HG03280 (cell line): ENCODE measurements around the gene GPLD1.
A peak's percentile ranks its signal among the peaks of the same experiment; 100 is the strongest.
"Not testable (repeated sequence)": the region's sequence is repeated elsewhere in the genome, so short reads cannot be mapped to it uniquely, and the experiment has no call there.

Experiments
- ATAC-seq: cut with Tn5 transposase; IDR thresholded peaks from one replicate; pipeline ENCODE4 v1.9.1; 2021; ENCODE audit warnings: mild to moderate bottlenecking, moderate library complexity; ENCODE audit not compliant: unreplicated experiment

The GPLD1 gene

DNA sequence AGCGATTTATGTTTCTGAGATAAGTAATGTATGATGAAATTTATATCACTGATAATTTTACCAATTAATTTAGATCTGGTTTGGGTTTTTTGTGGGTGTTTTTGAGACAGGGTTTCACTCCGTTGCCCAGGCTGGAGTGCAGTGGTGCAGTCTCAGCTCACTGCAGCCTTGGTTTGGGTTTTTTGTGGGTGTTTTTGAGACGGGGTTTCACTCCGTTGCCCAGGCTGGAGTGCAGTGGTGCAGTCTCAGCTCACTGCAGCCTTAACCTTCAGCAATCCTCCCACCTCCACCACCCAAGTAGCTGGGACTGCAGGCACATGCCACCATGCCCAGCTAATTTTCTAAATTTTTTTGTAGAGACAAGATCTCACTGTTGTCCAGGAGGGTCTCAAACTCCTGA, 73.6 kb downstream of the GPLD1 start:
- no peak for ATAC-seq

DNA sequence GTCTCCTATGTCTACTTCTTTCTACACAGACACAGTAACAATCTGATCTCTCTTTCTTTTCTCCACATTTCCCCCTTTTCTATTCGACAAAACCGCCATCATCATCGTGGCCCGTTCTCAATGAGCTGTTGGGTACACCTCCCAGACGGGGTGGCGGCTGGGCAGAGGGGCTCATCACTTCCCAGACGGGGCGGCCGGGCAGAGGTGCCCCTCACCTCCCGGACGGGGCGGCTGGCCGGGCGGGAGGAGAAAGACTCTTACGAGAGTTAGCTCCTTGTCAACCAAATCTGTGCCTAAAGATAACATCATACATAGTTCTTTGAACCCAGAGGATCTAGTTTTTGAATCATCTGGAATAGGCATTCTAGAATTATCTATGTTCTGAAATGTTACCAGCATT, 74.8 kb downstream of the GPLD1 start:
- not testable (repeated sequence) for ATAC-seq

DNA sequence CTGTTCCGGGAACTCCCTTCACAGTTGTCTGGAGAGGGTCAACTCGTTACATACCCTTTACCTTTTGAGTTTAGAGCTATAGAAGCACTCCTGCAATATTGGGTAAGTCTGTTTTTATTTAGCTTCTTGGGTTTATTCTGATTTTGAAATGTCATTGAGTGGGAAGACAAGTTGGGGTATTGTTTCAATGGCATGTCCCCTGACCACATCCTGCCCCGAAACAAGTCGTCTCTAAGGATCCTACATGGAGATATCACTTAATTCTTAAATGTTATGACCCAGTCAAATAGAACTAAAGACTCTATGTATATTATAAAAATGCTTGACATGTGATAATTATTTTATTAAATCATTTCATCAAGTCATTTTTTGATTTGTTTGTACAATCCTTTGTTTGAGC, 77.1 kb downstream of the GPLD1 start:
- ATAC-seq = no peak

DNA sequence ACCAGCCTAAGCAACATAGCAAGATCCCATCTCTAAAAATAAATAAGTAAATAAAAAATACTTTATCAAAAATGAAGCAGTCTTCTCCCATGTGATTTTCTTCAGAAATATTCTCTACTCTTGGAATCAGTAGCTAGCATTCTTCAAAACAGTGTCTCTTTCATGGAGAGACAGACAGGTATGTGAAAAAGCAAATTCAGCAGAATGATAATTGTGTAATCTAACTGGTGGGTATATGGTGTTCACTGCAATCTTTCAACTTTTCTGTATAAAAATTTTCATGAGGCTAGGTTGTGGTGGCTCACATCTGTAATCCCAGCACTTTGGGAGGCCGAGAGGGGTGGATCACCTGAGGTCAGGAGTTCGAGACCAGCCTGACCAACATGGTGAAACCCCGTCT, 78.8 kb downstream of the GPLD1 start:
- no peak for ATAC-seq

DNA sequence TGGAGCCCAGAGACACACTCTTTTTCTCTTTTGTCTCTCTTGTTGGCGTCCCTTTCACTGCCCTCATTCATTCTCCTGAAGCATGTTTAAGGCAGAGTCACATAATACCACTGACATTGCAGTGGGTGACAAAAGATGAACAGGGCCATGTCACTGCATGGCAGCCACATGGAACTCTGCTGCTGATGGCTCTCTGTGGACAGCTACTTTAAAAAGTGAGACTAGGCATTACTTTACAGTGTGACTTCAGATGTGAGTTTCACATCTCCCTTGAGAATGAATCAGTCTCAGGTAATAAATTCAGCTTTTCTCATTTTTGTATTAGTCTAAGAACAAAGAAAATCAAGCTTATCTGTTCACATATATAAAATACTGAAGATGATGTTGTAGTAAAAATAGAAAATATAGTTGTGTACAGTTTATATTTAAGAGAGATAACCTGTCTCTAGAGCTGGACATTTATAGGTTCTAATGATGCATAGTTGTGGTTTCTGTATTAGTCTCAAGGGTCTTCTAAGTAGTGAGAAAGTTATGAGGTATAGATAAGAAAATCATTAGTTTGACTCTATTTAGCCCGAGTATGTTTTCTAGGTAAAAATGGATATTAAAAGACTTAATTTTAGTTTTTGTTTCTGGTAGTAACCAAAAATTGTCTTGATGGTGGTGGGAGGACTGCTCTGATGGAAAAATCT, 80.5 kb downstream of the GPLD1 start:
- peak; percentile 94 for ATAC-seq

DNA sequence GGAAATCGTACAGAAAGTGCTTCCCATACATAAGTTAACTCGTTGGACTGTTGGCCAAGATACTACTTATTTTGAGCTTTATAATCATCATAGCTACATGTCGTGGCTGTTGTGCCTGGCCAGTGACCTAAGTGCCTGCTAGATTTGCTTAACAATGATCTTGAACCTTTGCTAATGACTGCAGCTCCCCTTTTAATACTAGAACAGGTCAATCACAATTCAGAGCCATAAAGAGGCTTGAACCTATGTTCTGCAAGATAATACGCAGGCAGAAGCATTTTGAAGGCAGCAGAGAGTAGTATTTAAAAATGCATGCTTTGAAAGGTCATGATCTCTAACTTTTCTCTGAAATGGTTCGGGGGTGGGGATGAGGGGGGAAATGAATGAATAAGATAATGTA, 84.1 kb downstream of the GPLD1 start:
- ATAC-seq = no peak

DNA sequence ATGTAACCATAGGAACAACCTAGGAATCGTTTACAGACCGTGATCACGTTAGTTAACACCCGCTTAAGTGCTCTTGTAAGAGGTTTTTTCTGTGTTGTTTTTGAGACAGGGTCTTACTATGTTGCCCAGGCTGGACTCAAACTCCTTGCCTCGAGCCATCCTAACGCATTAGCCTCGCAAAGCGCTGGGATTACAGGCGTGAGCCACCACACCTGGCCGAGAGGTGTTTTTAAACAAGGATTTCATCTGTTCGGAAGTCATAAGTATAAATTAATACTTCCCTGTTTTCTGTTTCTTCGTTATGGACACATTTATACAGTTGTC, 85.9 kb downstream of the GPLD1 start:
- no peak for ATAC-seq

DNA sequence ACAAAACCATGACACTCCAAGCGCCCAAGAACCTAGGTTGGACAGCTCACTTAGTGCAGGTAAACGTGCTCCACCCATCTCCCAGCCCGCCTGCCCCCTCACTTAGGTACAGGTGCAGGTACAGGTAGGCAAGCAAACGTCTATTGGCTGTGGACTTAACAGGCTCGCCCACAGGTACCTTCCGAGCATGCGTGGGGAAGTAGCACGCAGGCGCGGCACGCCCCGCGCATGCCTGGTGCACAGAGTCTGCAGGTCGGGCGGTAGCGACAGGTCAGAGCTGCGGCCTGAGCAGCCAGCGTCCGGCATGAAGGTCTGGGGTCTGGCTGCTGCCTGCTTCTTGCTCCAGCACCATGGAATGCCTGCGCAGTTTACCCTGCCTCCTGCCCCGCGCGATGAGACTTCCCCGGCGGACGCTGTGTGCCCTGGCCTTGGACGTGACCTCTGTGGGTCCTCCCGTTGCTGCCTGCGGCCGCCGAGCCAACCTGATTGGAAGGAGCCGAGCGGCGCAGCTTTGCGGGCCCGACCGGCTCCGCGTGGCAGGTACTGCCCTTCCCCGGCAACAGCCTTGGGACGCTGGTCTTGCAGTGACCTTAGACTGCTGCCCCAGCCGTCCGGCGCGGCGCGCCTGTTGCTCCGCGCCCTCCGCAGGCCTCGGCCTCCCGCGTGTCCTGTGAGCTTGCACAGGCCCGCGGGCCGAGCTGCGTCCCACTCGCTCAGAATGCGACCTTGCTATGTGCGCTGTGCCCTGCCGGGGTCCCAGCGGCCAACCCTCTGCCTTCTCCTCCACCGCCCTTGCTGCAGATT, 86.5 kb downstream of the GPLD1 start, which contains the start of gene MRS2:
TSS of gene MRS2 (plus strand) at position 240 of the 804 bp plus-strand sequence. CDS start at position 351, 111 bp downstream.
- ATAC-seq = peak; percentile 93

DNA sequence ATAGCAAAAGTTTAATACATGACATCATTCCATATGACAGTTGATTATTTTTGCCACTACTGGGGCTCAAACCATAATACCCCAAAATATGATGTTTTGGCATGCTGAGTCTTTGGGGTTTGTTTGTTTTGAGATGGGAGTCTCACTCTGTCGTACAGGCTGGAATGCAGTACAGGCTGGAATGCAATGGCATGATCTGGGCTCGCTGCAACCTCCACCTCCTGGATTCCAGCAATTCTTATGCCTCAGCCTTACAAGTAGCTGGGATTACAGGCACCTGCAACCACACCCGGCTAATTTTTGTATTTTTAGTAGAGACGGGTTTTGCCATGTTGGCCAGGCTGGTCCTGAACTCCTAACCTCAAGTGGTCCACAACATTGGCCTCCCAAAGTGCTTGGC, 87.9 kb downstream of the GPLD1 start:
- ATAC-seq = no peak

DNA sequence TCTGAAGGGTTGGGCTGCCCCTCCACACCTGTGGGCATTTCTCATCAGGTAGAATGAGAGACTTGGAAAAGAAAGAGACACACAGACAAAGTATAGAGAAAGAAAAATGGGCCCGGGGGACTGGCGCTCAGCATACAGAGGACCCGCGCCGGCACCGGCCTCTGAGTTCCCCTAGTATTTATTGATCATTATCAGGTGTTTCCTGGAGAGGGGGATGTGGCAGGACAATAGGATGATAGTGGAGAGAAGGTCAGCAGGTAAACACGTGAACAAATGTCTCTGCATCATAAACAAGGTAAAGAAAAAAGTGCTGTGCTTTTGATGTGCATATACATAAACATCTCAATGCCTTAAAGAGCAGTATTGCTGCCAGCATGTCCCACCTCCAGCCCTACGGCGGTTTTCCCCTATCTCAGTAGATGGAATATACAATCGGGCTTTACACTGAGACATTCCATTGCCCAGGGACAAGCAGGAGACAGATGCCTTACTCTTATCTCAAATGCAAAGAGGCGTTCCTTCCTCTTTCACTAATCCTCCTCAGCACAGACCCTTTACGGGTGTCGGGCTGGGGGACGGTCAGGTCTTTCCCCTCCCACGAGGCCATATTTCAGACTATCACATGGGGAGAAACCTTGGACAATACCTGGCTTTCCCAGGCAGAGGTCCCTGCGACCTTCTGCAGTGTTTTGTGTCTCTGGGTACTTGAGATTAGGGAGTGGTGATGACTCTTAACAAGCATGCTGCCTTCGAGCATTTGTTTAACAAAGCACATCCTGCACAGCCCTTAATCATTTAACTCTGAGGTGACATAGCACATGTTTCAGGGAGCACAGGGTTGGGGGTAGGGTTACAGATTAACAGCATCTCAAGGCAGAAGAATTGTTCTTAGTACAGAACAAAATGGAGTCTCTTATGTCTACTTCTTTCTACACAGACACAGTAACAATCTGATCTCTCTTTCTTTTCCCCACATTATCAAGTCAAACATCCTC, 89.0 kb downstream of the GPLD1 start:
- ATAC-seq = not testable (repeated sequence)

DNA sequence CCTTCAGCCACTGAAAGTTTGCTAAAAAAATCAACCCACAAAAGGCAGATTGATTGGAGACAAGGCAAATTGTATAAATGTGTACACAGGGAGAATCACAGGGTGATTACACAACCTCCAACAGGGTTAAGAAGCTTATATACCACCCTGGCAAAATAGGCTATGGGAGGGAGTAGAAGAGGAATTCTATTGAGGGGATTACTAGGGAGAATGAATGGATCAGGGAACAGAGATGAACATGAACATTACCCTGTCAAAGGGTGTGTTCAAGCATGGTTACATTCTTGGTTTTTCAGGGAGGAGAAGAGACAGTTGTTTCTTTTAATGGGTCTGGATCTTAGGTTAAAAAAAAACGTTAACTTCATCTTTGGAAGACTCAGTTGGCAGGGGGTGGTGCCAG, 91.7 kb downstream of the GPLD1 start:
- no peak for ATAC-seq

DNA sequence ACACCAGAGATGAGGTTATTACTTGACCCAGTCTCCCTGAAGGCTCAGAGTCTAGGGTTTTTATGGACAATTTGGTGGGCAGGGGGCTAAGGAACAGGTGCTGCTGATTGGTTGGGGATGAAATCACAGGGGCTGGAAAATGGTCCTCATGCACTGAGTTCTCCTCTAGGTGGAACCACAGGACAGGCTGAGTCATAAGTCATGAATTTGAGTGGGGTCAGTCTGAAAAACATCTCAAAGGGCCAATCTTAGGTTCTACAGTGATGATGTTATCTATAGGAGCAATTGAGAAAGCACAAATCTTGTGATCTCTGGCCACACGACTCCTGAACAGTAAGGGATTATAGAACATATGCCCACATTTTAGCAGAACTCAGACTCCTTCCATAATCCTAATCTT, 92.6 kb downstream of the GPLD1 start:
- no peak for ATAC-seq

DNA sequence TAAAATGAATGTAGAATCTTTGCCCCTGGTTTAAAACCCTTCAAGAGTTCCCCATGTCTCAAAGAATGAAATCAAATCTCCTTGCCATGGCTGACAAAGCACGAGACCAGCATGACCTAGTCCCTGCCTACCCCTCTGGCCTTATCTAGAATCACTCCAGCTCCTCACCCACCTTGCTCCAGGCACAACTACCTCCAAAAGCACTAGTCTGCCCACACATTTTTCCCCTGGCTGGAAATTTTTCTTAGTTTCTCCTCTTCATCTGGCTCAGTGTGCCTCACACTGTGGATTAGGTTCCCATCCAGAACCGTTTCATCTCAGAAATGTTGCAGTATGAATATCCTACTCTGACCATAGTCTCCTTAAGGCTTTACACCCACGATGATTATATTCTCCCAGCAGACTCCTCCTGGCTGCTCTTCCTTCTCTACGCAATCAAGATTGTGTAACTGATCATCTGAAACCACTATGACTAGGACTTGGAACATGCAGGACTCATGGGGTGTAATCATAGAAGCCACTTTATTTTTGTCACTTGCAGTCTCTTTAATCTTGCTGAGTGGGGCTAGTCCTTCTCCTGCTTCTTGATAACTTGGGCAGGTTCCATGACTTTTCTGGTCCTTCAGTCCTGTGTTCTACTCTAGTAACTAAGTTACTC, 94.5 kb downstream of the GPLD1 start:
- ATAC-seq = no peak

DNA sequence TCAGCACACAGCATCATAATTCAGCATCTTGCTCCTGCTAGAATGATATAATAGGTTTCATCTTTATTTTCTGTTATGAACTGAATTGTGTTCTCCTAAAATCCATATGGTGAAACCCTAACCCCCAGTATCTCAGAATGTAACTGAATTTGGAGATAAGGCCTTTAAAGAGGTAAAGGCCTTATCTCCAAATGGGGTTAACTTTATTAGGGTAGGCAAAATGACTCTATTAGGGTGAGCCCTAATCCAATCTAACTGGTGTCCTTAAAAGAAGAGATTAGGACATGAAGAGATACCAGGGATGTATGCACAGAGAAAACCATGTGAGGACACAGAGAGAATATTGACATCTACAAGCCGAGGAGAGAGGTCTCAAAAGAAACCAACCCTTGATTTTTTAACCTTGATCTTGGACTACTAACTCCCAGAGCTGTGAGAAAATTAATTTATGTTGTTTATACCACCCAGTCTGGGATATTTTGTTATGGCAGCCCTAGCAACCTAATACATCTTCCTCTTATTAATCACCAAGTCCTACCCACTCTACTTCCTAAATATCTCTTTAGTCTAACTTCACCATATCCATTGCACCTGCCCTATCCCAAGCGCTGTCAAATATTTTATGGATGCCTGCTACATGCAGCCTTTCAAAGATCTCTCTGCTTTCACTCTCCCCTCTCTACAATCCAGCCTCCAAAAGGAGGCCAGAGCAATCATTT, 95.2 kb downstream of the GPLD1 start:
- no peak for ATAC-seq

DNA sequence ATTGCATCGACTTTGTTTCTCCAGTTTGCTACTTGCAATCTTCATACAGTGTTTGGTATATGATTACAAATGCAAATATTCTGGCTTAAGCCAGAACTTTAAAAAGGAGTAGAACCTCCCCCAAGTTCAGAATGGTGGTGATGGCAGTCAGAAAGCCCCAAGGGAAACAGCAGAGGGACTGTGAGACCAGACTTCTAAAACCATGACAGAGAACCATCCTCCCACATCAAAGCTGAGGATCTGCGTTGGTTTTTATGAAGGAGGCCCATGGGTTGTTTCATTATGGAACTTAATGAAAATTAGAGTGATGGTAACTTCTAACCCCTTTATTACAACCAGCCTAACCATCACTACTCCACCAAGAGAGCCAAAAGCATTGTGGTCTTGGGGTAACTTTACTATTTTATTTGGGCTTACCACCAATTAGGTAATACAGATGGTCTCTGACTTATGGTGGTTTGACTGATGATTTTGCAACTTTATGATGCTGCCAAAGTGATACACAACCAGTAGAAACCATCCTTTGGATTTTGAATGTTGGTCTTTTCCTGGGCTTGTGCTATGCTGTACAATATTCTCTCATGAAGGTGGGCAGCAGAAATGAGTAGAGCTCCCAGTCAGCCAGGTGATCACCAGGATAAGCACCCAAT, 97.5 kb downstream of the GPLD1 start:
- peak; percentile 86 for ATAC-seq

DNA sequence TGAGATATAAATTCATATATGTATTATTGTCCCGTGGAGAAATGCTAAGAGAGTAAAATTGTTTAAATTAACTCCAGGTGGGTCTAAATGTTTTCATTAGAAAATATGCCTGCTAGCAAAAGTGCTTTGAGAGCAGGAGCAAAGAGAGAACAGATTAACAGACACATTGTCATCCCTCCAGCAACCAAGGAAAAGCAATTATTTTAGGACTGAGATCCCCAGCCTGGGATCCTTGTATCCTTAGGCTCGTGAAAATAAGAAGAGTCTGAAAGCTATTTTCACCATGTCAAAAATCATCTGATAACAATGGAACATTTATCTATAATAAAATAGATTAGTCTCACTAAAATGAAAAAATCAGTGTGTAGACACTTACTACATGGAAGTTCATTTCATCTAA, 98.2 kb downstream of the GPLD1 start:
- no peak for ATAC-seq

DNA sequence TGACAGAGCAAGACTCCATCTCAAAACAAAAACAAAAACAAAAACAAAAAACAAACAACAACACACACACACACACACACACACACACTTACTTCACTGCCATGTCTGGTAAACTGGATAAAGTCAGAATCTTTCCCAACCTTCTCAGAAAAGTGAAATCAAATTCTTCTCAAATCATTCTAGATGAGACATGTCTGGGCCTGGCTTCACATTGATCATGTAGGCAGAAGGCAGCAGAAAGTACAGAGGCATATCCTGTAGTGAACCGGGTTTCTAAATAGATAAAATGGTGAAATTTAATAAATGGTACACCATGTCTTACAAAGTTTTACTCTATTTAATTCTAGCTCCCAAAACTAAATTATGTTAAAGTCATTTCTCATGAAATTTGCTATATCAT, 101.6 kb downstream of the GPLD1 start:
- ATAC-seq = no peak

DNA sequence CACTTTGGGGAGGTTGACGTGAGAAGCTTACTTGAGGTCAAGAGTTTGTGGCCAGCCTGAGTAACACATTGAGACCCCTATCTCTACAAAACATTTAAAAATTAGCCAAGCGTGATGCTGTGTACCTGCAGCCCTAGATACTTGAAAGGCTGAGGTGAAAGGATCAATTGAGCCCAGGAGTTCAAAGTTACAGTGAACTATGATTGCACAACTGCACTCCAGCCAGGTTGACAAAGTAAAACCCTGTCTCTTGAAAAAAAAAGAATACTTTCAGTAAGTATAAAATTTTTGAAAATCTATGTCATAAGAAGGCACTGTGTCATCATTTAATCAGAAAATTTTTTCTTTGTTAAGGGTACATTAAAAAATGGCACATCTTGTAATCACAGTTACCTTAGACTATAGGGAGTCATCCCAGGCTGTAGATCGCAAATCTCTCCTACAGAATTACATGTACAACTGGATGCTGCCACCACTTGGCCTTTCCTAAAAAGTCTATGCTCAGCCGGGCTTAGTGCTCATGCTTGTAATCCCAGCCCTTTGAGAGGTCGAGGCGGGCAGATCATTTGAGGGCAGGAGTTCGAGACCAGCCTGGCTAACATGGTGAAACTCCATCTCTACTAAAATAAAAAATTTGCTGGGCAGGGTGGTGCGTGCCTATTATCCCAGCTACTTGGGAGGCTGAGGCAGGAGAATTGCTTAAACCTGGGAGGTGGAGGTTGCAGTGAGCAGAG, 103.7 kb downstream of the GPLD1 start:
- no peak for ATAC-seq
